Progenitor cell of endocrine pancreas (in vitro differentiated cells): ENCODE results near the gene PSMB11. TPM values are rescaled to one million over a fixed set of nuclear protein-coding genes. Genes with fewer than 3 reads are reported as not detected.
"Not testable (repeated sequence)": the region's sequence is repeated elsewhere in the genome, so short reads cannot be mapped to it uniquely, and the experiment has no call there.

Source experiments
- DNase-seq: peaks from one replicate; pipeline ENCODE4 v3.0.0; 2021; ENCODE audit warnings: low spot score; ENCODE audit not compliant: unreplicated experiment
- H3K27ac Mint-ChIP-seq: 2 replicates; pipeline ENCODE4 v1.8.0; 2021; ENCODE audit warnings: mild to moderate bottlenecking, moderate library complexity, mixed read lengths
- H3K27me3 Mint-ChIP-seq: 2 replicates; pipeline ENCODE4 v1.8.0; 2021; ENCODE audit warnings: mixed read lengths
- H3K36me3 Mint-ChIP-seq: 2 replicates; pipeline ENCODE4 v1.8.0; 2022; ENCODE audit warnings: mixed read lengths; ENCODE audit not compliant: insufficient read depth
- H3K4me1 Mint-ChIP-seq: 2 replicates; pipeline ENCODE4 v1.8.0; 2021; ENCODE audit warnings: low read depth, mixed read lengths
- H3K4me3 Mint-ChIP-seq: 2 replicates; pipeline ENCODE4 v1.8.0; 2021; ENCODE audit warnings: low read depth, mild to moderate bottlenecking, moderate library complexity, mixed read lengths
- H3K9me3 Mint-ChIP-seq: 2 replicates; pipeline ENCODE4 v1.8.0; 2021; ENCODE audit warnings: low read depth, mixed read lengths
- CTCF ChIP-seq: fragments of 200-600 bp; sonication (generic); IDR thresholded peaks from one replicate; pipeline ENCODE4 v1.5.0; 2021; ENCODE audit warnings: antibody characterized with exemption, mild to moderate bottlenecking; ENCODE audit not compliant: unreplicated experiment
- total RNA-seq: library from RNA; stranded (reverse); gene quantifications from 2 replicates; pipeline ENCODE4 v1.2.1, GENCODE V29; 2021

PSMB11 gene
- total RNA-seq, 1 donor from 2014 or later: not detected

GRCh38 chr14:22996768-22997654 lies 45.0 kb upstream of the PSMB11 start:
- Mint-ChIP-seq H3K9me3 (no peaks in the 10 kb centered on the region), H3K4me3 (no peak overlapping the region), H3K27ac (no peak overlapping the region), H3K4me1 (peaks cover 9% of the 10 kb centered on the region), H3K36me3 (no peaks in the 10 kb centered on the region), H3K27me3 (no peaks in the 10 kb centered on the region)
- DNase-seq: no peak
- TF ChIP-seq CTCF: no peak

GRCh38 chr14:22997676-22998323 lies 44.2 kb upstream of the PSMB11 start:
- TF ChIP-seq CTCF: no peak
- H3K9me3 Mint-ChIP-seq: no peaks in the 10 kb centered on the region
- peaks cover 9% of the 10 kb centered on the region for H3K4me1 Mint-ChIP-seq
- no peaks in the 10 kb centered on the region for H3K27me3 Mint-ChIP-seq
- H3K36me3 Mint-ChIP-seq: no peaks in the 10 kb centered on the region
- no peak for DNase-seq
- H3K4me3 Mint-ChIP-seq: no peak overlapping the region
- no peak overlapping the region for H3K27ac Mint-ChIP-seq

GRCh38 chr14:22998329-22999012 lies 43.5 kb upstream of the PSMB11 start:
- peak overlapping the region; percentile 36 for H3K27ac Mint-ChIP-seq
- no peak for TF ChIP-seq CTCF
- no peaks in the 10 kb centered on the region for H3K9me3 Mint-ChIP-seq
- peaks cover 9% of the 10 kb centered on the region for H3K4me1 Mint-ChIP-seq
- DNase-seq: no peak
- H3K36me3 Mint-ChIP-seq: no peaks in the 10 kb centered on the region
- H3K27me3 Mint-ChIP-seq: no peaks in the 10 kb centered on the region
- no peak overlapping the region for H3K4me3 Mint-ChIP-seq

GRCh38 chr14:23000860-23001259 lies 41.2 kb upstream of the PSMB11 start:
- no peak overlapping the region for H3K27ac Mint-ChIP-seq
- H3K4me1 Mint-ChIP-seq: peaks cover 13% of the 10 kb centered on the region
- TF ChIP-seq CTCF: no peak
- no peaks in the 10 kb centered on the region for H3K27me3 Mint-ChIP-seq
- no peaks in the 10 kb centered on the region for H3K36me3 Mint-ChIP-seq
- H3K9me3 Mint-ChIP-seq: no peaks in the 10 kb centered on the region
- DNase-seq: no peak
- H3K4me3 Mint-ChIP-seq: no peak overlapping the region

- H3K27me3 Mint-ChIP-seq: no peaks in the 10 kb centered on the region
- no peaks in the 10 kb centered on the region for H3K9me3 Mint-ChIP-seq
- peaks cover 24% of the 10 kb centered on the region for H3K4me1 Mint-ChIP-seq
- H3K27ac Mint-ChIP-seq: no peak overlapping the region
- no peak for TF ChIP-seq CTCF
- DNase-seq: no peak
- peaks cover 2% of the 10 kb centered on the region for H3K36me3 Mint-ChIP-seq
- no peak overlapping the region for H3K4me3 Mint-ChIP-seq
Measured at GRCh38 chr14:23002592-23002991, 39.4 kb upstream of the PSMB11 start.

- not testable (repeated sequence) for H3K36me3 Mint-ChIP-seq, DNase-seq, H3K27ac Mint-ChIP-seq, H3K9me3 Mint-ChIP-seq, H3K27me3 Mint-ChIP-seq, H3K4me3 Mint-ChIP-seq
- peaks cover 18% of the 10 kb centered on the region for H3K4me1 Mint-ChIP-seq
Measured at GRCh38 chr14:23004274-23004673, 37.7 kb upstream of the PSMB11 start.
